Prostate gland (tissue), 2 donors: ENCODE measurements around the gene CAPN11.

ENCODE experiments used
- POLR2AphosphoS5 ChIP-seq: sonication (generic); formaldehyde crosslinking; IDR thresholded peaks from one replicate; pipeline ENCODE4 v1.6.1; 2017; ENCODE audit warnings: antibody characterized with exemption
- TF ChIP-seq, protein P1 (sequence below), 4 experiments: fragments of 200-600 bp in 2 of 4; fragments of 450-650 bp in 2 of 4; sonication (generic) in 2 of 4; IDR thresholded peaks; 1 replicate in 3 of 4; 2 replicates in 1 of 4; pipeline ENCODE4 v1.5.1; 2016 to 2019; ENCODE audit warnings: antibody characterized with exemption in 4 of 4, mild to moderate bottlenecking in 2 of 4, moderate library complexity in 2 of 4

DNA sequence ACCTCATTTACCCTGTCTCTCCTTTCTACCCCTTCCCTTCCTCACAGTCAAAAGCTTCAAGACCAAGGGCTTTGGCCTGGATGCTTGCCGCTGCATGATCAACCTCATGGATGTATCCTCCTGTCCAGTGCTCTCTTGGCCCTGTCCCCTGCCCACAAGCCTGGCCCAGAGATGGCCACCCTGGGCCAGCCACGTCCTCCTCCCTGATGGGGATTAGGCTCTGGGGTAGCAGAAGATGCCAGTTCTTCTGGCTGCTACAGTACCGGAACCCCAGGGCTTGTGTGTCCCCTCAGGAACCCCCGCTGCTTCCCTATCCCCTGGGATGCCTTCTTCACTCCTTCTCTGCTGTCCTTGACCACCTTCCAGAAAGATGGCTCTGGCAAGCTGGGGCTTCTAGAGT, 22.3 kb downstream of the CAPN11 start:
- TF ChIP-seq, protein P1, sequence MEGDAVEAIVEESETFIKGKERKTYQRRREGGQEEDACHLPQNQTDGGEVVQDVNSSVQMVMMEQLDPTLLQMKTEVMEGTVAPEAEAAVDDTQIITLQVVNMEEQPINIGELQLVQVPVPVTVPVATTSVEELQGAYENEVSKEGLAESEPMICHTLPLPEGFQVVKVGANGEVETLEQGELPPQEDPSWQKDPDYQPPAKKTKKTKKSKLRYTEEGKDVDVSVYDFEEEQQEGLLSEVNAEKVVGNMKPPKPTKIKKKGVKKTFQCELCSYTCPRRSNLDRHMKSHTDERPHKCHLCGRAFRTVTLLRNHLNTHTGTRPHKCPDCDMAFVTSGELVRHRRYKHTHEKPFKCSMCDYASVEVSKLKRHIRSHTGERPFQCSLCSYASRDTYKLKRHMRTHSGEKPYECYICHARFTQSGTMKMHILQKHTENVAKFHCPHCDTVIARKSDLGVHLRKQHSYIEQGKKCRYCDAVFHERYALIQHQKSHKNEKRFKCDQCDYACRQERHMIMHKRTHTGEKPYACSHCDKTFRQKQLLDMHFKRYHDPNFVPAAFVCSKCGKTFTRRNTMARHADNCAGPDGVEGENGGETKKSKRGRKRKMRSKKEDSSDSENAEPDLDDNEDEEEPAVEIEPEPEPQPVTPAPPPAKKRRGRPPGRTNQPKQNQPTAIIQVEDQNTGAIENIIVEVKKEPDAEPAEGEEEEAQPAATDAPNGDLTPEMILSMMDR (IDR thresholded peaks at IDR 0.05), result no peak
- TF ChIP-seq POLR2AphosphoS5, result no peak
